Psoas muscle (tissue), 8 donors: ENCODE measurements around the gene ZNF738. TPM values are rescaled to one million over a fixed set of nuclear protein-coding genes. Genes with fewer than 3 reads are reported as not detected.

Experiments
- ATAC-seq, 4 donors: fragments of 200-7000 bp; cut with Tn5 transposase; one replicate each; pipeline ENCODE4 v1.9.1; 2020; ENCODE audit warnings: moderate library complexity in 3 of 4, mild to moderate bottlenecking in 2 of 4
- DNase-seq, 2 donors: peaks; one replicate each; pipeline ENCODE4 v3.0.0-alpha.2; 2020
- H3K27ac ChIP-seq: fragments of 200-600 bp; one replicate; pipeline ENCODE4 v1.8.0; 2022
- H3K27me3 ChIP-seq, 3 donors: fragments of 200-600 bp in 1 of 3; one replicate each; pipeline versions ENCODE4 v1.6.1 to v1.8.0; 2013 to 2022; ENCODE audit warnings: low read length in 2 of 3, mild to moderate bottlenecking in 2 of 3, moderate library complexity in 1 of 3; ENCODE audit not compliant: insufficient read depth in 3 of 3
- H3K36me3 ChIP-seq, 2 donors: fragments of 200-600 bp in 1 of 2; one replicate each; pipeline versions ENCODE4 v1.6.1 to v1.8.0; 2013 to 2022; ENCODE audit warnings: low read depth in 1 of 2, mild to moderate bottlenecking in 1 of 2, moderate library complexity in 1 of 2; ENCODE audit not compliant: insufficient read depth in 1 of 2
- H3K4me1 ChIP-seq: fragments of 200-600 bp; one replicate; pipeline ENCODE4 v1.8.0; 2022
- H3K4me3 ChIP-seq: fragments of 200-600 bp; one replicate; pipeline ENCODE4 v1.8.0; 2022; ENCODE audit warnings: mild to moderate bottlenecking
- H3K9me3 ChIP-seq: fragments of 200-600 bp; one replicate; pipeline ENCODE4 v1.8.0; 2022
- CTCF ChIP-seq: fragments of 200-600 bp; IDR thresholded peaks from one replicate; pipeline ENCODE4 v1.8.0; 2022; ENCODE audit warnings: antibody characterized with exemption
- WGBS, 3 donors: extraction: QIAGEN DNeasy Blood & Tissue Kit; methylation state at CpG; one replicate each; pipeline versions ENCODE4 v1.1.6 to v1.1.7; 2013; 5-methylcytosine and 5-hydroxymethylcytosine counted together
- intact Hi-C, 2 donors: fragments of 100-400 bp; cut with DNase I; formaldehyde crosslinking; loops; one replicate each; pipeline versions ENCODE4 v1.11.0 to v1.14.2; 2022
- polyA plus RNA-seq, 3 donors: library from polyadenylated mRNA; stranded (reverse); fragments of 200-250 nt; gene quantifications; one replicate each; pipeline ENCODE4 v1.2.3, GENCODE V29; 2013
- total RNA-seq, 4 donors: library from RNA; stranded (reverse); fragmentation: NEBNext Ultra II Directional in 2 of 4; extraction: Animal tissue kit (Norgen Biotek cat#: 25700) in 2 of 4; gene quantifications; one replicate each; pipeline versions ENCODE4 v1.2.1 to v1.2.4, GENCODE V29; 2021 to 2023
- donor health status: healthy with polysubstance abuse.
- donor health status: DM: no; HTN: no; CAD: no; lungs with moderate emphysema.
- donor health status: Bipolar disorder and iron deficiency.
- donor health status: healthy.
- donor health status: DM: yes; HTN: yes; CAD: no.
- donor health status: DM: no; HTN: no; CAD: no.
- donor health status: DM: no; HTN: no; CAD: no.
- donor health status: DM: yes; HTN: yes; CAD: no.

The ZNF738 gene
- total and polyA plus RNA-seq, 7 donors: 0.48 to 1.7 (median 0.74) TPM

GRCh38 chr19:21383980-21384582 lies 25.3 kb downstream of the ZNF738 start:
- Histone ChIP-seq H3K36me3 (no peaks in the 10 kb centered on the region), H3K4me1 (no peaks in the 10 kb centered on the region), H3K27ac (no peak overlapping the region), H3K4me3 (no peak overlapping the region), H3K9me3 (peaks cover 67% of the 10 kb centered on the region), H3K27me3 (no peaks in the 10 kb centered on the region)
- WGBS, 3 donors: 98 to 100% (median 98%) methylated on average over 4 of the region's 4 CpGs
- ATAC-seq (no peak), DNase-seq (no peak)
- TF ChIP-seq CTCF: no peak
- intact Hi-C loops: no loop called here

GRCh38 chr19:21396121-21396520 lies 37.3 kb downstream of the ZNF738 start:
- no peaks in the 10 kb centered on the region for H3K27me3 ChIP-seq
- H3K4me1 ChIP-seq: peaks cover 14% of the 10 kb centered on the region
- ATAC-seq: no peak
- intact Hi-C loops: loop anchor here in 1 of 2 donors (10.0 kb wide), 2 partner anchors 71 to 251 kb away; partner anchors contain the start of genes ZNF431 and ZNF708
- no peak for TF ChIP-seq CTCF
- H3K9me3 ChIP-seq: no peaks in the 10 kb centered on the region
- DNase-seq: no peak
- H3K27ac ChIP-seq: peak overlapping the region; percentile 86
- 91 to 95% (median 91%) methylated on average over 10 of the region's 10 CpGs for WGBS, 3 donors
- H3K36me3 ChIP-seq: peaks cover 3 to 20% of the 10 kb centered on the region in 2 donors
- peak overlapping the region; percentile 95 for H3K4me3 ChIP-seq

GRCh38 chr19:21396893-21397572 lies 38.2 kb downstream of the ZNF738 start, which contains the start of gene ZNF493:
Gene ZNF493 (plus strand): TSS chr19:21397133. CDS start chr19:21397238, 105 bp downstream.
- Histone ChIP-seq H3K9me3 (no peaks in the 10 kb centered on the region), H3K4me3 (peak within 1 kb of the TSS; percentile 95), H3K36me3 (peaks cover 3 to 20% of the 10 kb centered on the region in 2 donors), H3K27ac (peak within 1 kb of the TSS; percentile 86), H3K4me1 (peaks cover 14% of the 10 kb centered on the region), H3K27me3 (no peaks in the 10 kb centered on the region)
- 0% methylated on average over 29 to 31 of the region's 31 CpGs for WGBS, 3 donors
- no peak for TF ChIP-seq CTCF
- DNase-seq (peak; percentile 93 to 95), ATAC-seq (peak; percentile 100)
- intact Hi-C loops: loop anchor here in 1 of 2 donors (10.0 kb wide), 2 partner anchors 72 to 252 kb away; partner anchors contain the start of genes ZNF431 and ZNF708

- ATAC-seq (no peak), DNase-seq (no peak)
- WGBS, 3 donors: 94 to 97% (median 96%) methylated on average over 5 of the region's 5 CpGs
- no peak overlapping the region for H3K4me3 ChIP-seq
- peaks cover 26% of the 10 kb centered on the region for H3K4me1 ChIP-seq
- no peak for TF ChIP-seq CTCF
- H3K9me3 ChIP-seq: peaks cover 3% of the 10 kb centered on the region
- H3K36me3 ChIP-seq: peaks cover 3 to 20% of the 10 kb centered on the region in 2 donors
- no peaks in the 10 kb centered on the region for H3K27me3 ChIP-seq
- intact Hi-C loops: loop anchor here in 1 of 2 donors (10.0 kb wide), 2 partner anchors 74 to 254 kb away; partner anchors contain the start of genes ZNF431 and ZNF708
- H3K27ac ChIP-seq: no peak overlapping the region
Observed at GRCh38 chr19:21398851-21399250, 40.1 kb downstream of the ZNF738 start.
